Measurements from ENCODE around the gene EFNA5. TPM values are rescaled to one million over a fixed set of nuclear protein-coding genes. Genes with fewer than 3 reads are reported as not detected.

EFNA5 gene
- total RNA-seq, 1 experiment from 2014 or later, result 216 TPM

DNA sequence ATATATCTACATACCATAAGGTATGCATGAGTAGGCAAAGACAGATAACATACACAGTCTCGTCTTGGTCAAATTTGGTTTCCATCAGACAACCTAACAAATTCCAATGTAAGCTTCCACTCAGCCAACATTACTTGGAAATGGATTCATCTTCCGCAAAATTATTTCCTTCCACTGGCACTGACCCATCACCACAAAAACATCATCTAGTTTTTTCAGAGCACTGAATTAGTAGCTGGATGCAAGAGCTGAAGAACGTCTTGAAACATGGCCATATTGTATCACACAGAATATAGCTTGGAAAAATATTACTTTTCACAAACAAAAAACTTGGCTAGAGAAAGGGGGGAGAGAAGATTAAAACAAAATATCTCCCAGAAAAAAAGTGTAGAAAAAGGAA, 73.5 kb downstream of the EFNA5 start:
- H3K36me3 Mint-ChIP-seq (ENCODE audit: insufficient read depth, unreplicated experiment), result peaks cover 18% of the 10 kb centered on the region
- no TSS peak for BruUV-seq (replicated peaks)
- TF ChIP-seq, protein P1, sequence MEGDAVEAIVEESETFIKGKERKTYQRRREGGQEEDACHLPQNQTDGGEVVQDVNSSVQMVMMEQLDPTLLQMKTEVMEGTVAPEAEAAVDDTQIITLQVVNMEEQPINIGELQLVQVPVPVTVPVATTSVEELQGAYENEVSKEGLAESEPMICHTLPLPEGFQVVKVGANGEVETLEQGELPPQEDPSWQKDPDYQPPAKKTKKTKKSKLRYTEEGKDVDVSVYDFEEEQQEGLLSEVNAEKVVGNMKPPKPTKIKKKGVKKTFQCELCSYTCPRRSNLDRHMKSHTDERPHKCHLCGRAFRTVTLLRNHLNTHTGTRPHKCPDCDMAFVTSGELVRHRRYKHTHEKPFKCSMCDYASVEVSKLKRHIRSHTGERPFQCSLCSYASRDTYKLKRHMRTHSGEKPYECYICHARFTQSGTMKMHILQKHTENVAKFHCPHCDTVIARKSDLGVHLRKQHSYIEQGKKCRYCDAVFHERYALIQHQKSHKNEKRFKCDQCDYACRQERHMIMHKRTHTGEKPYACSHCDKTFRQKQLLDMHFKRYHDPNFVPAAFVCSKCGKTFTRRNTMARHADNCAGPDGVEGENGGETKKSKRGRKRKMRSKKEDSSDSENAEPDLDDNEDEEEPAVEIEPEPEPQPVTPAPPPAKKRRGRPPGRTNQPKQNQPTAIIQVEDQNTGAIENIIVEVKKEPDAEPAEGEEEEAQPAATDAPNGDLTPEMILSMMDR (IDR thresholded peaks at IDR 0.05; ENCODE audit: unreplicated experiment), result no peak
- no peak overlapping the region for H3K27ac Mint-ChIP-seq (ENCODE audit: unreplicated experiment)
- H3K4me3 Mint-ChIP-seq (ENCODE audit: low read depth, unreplicated experiment), result no peak overlapping the region
- H3K9me3 Mint-ChIP-seq (ENCODE audit: low read depth, unreplicated experiment), result no peaks in the 10 kb centered on the region
- no peak for DNase-seq
- peaks cover 65% of the 10 kb centered on the region for H3K4me1 Mint-ChIP-seq (ENCODE audit: low read depth, unreplicated experiment)
- H3K27me3 Mint-ChIP-seq (ENCODE audit: unreplicated experiment), result no peaks in the 10 kb centered on the region
- intact Hi-C loops (cut with micrococcal nuclease; ENCODE audit: unreplicated experiment), result no loop called here
- CTCF ChIA-PET, result no interaction called here

DNA sequence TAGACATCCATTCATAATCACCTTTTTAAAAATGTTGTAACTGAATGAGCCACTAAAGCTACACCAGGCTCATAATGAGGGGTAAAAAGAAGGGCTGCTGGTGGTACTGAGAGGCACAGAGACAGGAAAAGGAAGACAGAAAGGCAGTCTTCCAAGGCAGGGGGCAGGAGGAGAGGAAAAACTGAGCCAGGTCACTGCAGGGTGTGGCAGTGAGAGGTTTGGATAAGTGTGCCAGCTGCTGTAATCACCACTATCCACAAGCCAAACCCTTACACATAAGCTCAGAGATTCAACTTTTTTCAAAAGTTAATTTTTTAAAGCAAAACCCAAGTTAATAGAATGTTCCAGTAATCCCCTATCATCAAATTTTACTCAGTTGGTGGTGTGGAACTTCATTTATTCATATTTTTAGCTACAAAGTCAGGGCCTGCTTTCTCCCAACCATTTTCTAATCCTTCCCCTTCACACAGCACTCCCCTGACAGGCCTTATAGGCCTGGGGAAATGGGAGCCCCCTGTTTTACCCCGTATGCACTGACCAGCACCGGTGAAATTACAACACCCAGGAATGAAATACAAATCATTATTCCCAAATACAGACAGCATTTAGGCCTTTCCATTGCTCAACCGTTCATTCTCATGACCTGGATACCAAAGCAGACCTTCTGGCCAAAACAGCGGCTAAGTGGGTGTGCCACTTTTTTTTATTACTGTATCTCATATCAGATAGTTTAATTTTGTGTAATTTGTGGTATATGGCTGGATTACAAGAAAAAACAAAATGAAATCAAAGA, 76.3 kb downstream of the EFNA5 start:
- Mint-ChIP-seq H3K9me3 (ENCODE audit: low read depth, unreplicated experiment) (no peaks in the 10 kb centered on the region), H3K4me1 (ENCODE audit: low read depth, unreplicated experiment) (peaks cover 49% of the 10 kb centered on the region), H3K4me3 (ENCODE audit: low read depth, unreplicated experiment) (peak overlapping the region; percentile 3), H3K27me3 (ENCODE audit: unreplicated experiment) (no peaks in the 10 kb centered on the region), H3K27ac (ENCODE audit: unreplicated experiment) (peak overlapping the region; percentile 20), H3K36me3 (ENCODE audit: insufficient read depth, unreplicated experiment) (peaks cover 18% of the 10 kb centered on the region)
- TF ChIP-seq, protein P1 (IDR thresholded peaks at IDR 0.05; ENCODE audit: unreplicated experiment), result no peak
- no peak for DNase-seq
- no TSS peak for BruUV-seq (replicated peaks)
- CTCF ChIA-PET, result interaction anchor here (0.8 to 1.6 kb wide), 2 partner anchors 9 to 22 kb away, joined by 3 read pairs; no protein-coding TSS in a partner anchor
- intact Hi-C loops (cut with micrococcal nuclease; ENCODE audit: unreplicated experiment), result no loop called here

DNA sequence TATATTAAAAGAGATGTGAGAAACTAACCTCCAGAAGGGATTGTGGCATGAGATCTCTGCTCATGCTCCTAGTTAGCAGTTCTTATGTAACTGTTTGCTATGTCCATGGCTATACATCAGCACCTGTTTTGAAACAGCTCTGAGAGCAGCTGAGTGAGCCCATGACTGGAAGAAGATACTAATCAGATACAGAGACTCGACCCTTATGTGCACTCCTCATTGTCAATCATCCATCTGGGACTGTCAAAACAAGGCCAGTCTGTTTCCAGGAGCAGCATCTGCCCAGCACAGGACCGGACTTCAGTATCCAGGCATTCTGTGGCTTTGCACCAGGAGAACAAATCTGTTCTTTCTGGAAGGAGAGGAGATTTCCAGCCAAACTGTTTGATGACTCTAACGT, 77.7 kb downstream of the EFNA5 start:
- CTCF ChIA-PET, result interaction anchor here (0.8 kb wide), 2 partner anchors 9 to 21 kb away, joined by 3 to 4 read pairs; no protein-coding TSS in a partner anchor
- Mint-ChIP-seq H3K9me3 (ENCODE audit: low read depth, unreplicated experiment) (no peaks in the 10 kb centered on the region), H3K4me3 (ENCODE audit: low read depth, unreplicated experiment) (no peak overlapping the region), H3K27ac (ENCODE audit: unreplicated experiment) (peak overlapping the region; percentile 20), H3K4me1 (ENCODE audit: low read depth, unreplicated experiment) (peaks cover 46% of the 10 kb centered on the region), H3K27me3 (ENCODE audit: unreplicated experiment) (no peaks in the 10 kb centered on the region), H3K36me3 (ENCODE audit: insufficient read depth, unreplicated experiment) (peaks cover 18% of the 10 kb centered on the region)
- TF ChIP-seq, protein P1 (IDR thresholded peaks at IDR 0.05; ENCODE audit: unreplicated experiment), result no peak
- no TSS peak for BruUV-seq (replicated peaks)
- no peak for DNase-seq
- intact Hi-C loops (cut with micrococcal nuclease; ENCODE audit: unreplicated experiment), result no loop called here

- peak overlapping the region; percentile 6 for H3K27ac Mint-ChIP-seq (ENCODE audit: unreplicated experiment)
- BruUV-seq (replicated peaks), result no TSS peak
- no peaks in the 10 kb centered on the region for H3K9me3 Mint-ChIP-seq (ENCODE audit: low read depth, unreplicated experiment)
- DNase-seq, result no peak
- CTCF ChIA-PET, result interaction anchor here (0.8 kb wide), 2 partner anchors 9 to 20 kb away, joined by 3 to 4 read pairs; no protein-coding TSS in a partner anchor
- TF ChIP-seq, protein P1 (IDR thresholded peaks at IDR 0.05; ENCODE audit: unreplicated experiment), result no peak
- H3K4me3 Mint-ChIP-seq (ENCODE audit: low read depth, unreplicated experiment), result no peak overlapping the region
- peaks cover 48% of the 10 kb centered on the region for H3K4me1 Mint-ChIP-seq (ENCODE audit: low read depth, unreplicated experiment)
- H3K27me3 Mint-ChIP-seq (ENCODE audit: unreplicated experiment), result no peaks in the 10 kb centered on the region
- intact Hi-C loops (cut with micrococcal nuclease; ENCODE audit: unreplicated experiment), result no loop called here
- H3K36me3 Mint-ChIP-seq (ENCODE audit: insufficient read depth, unreplicated experiment), result peaks cover 18% of the 10 kb centered on the region
These were observed 78.2 kb downstream of the EFNA5 start for GRCh38 chr5:107592515-107592914.

Measured in Calu3 (cell line).